ENCODE results near the gene LYPLA2. TPM values are rescaled to one million over a fixed set of nuclear protein-coding genes. Genes with fewer than 3 reads are reported as not detected.

Gene LYPLA2
- total and polyA plus RNA-seq, 4 experiments from 2014 or later = 52.6 to 151 (median 83.0) TPM

DNA sequence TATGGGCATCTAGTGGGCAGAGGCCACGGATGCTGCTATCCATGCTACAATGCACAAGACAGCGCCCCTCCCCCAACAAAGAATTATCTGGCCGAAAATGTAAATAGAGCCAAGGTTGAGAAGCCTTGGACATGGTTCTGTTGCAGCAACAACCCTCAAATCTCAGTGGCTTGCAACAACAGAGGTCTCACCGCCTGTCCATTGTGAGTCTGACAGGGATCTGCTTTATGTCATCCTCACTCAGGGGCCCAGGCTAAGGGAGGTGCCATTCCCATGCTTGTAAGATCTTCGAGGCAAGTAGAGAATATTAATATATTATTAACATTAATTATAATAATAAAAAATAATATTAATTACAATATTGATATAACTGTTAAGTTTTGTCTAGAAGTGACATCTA, 22.2 kb upstream of the LYPLA2 start:
- POLR2A ChIA-PET (ENCODE audit: partially characterized antibody) = no interaction called here
- Mint-ChIP-seq H3K27ac (no peak overlapping the region), H3K4me3 (no peak overlapping the region), H3K9me3 (no peaks in the 10 kb centered on the region), H3K27me3 (no peaks in the 10 kb centered on the region), H3K36me3 (peaks cover 0 to 11% of the 10 kb centered on the region in 2 donors), H3K4me1 (peaks cover 3 to 9% (median 4%) of the 10 kb centered on the region in 4 donors)
- intact Hi-C loops (cut with micrococcal nuclease) = no loop called here
- CTCF ChIA-PET (ENCODE audit: partially characterized antibody) = interaction anchor here (0.5 kb wide), 1 partner anchor 123 kb away, joined by 4 read pairs; no protein-coding TSS in a partner anchor
- Histone ChIP-seq H3K4me3 (ENCODE audit: low read length in 2 of 2) (no peak overlapping the region), H3K4me1 (ENCODE audit: insufficient read depth, low read length) (peaks cover 3% of the 10 kb centered on the region), H3K9me3 (ENCODE audit: control insufficient read depth in 1 of 2, low read length in 2 of 2) (no peaks in the 10 kb centered on the region), H3K27ac (ENCODE audit: low read depth, low read length) (no peak overlapping the region), H3K36me3 (ENCODE audit: insufficient read depth, low read length) (peaks cover 5% of the 10 kb centered on the region), H3K27me3 (ENCODE audit: insufficient read depth, low read length) (no peaks in the 10 kb centered on the region)
- DNase-seq = no peak

DNA sequence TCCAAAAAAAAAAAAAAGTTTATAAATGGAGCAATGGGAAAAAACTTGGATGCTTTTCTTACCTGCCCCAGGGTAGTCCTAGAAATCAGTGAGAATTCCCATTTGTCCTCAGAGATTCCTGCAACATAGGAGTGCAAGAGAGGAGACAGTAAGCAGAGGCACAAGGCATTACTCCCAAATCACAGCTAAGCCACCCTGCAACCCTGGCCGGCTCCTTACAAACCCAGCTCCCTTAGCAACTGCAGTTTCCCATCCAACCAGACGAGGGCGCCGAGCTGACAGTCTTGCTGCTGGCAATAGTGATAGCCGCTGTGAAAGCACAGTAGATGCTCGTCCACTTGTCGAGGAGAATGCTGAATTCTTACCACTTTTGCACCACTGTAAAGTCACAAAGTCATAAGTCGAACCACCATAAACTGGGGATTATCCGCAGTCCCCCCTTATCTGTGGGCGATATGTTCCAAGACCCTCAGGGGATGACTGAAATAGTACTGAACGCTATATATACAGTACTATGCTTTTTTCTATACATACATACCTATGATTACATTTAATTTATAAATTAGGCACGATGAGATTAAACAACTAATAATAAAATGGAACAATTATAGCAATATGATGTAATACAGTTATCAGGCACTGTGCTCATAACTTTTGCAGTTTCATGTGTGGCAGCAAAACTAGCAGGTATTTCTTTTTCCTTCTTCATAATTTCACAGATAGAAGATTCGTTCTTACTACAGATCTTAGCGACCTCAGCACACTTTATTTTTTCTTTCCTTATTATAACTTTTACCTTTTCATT, 18.7 kb upstream of the LYPLA2 start:
- Histone ChIP-seq H3K27me3 (ENCODE audit: insufficient read depth, low read length) (no peaks in the 10 kb centered on the region), H3K36me3 (ENCODE audit: insufficient read depth, low read length) (no peaks in the 10 kb centered on the region), H3K4me3 (ENCODE audit: low read length in 2 of 2) (no peak overlapping the region), H3K27ac (ENCODE audit: low read depth, low read length) (no peak overlapping the region), H3K4me1 (ENCODE audit: insufficient read depth, low read length) (peaks cover 6% of the 10 kb centered on the region), H3K9me3 (ENCODE audit: control insufficient read depth in 1 of 2, low read length in 2 of 2) (no peaks in the 10 kb centered on the region)
- Mint-ChIP-seq H3K4me1 (peaks cover 3 to 10% (median 5%) of the 10 kb centered on the region in 4 donors), H3K9me3 (no peaks in the 10 kb centered on the region), H3K4me3 (peak overlapping the region in 3 of 8 donors; percentile 24 to 60 (median 55)), H3K27ac (peak overlapping the region in 1 of 7 donors; percentile 31), H3K27me3 (no peaks in the 10 kb centered on the region), H3K36me3 (peaks cover 0 to 6% of the 10 kb centered on the region in 2 donors)
- POLR2A ChIA-PET (ENCODE audit: partially characterized antibody) = interaction anchor here (0.6 to 1.3 kb wide), 7 partner anchors 8 to 144 kb away, joined by 3 to 5 read pairs (median 3); partner anchors contain the start of genes CNR2, GALE and LYPLA2
- intact Hi-C loops (cut with micrococcal nuclease) = loop anchor here (1.0 kb wide), 2 partner anchors 96 to 144 kb away; partner anchors contain the start of gene FUCA1
- peak; percentile 72 to 85 (median 77) for DNase-seq
- CTCF ChIA-PET (ENCODE audit: partially characterized antibody) = interaction anchor here (0.6 to 2.6 kb wide), 36 partner anchors 10 to 340 kb away, joined by 3 to 31 read pairs (median 4); partner anchors contain the start of genes ELOA, FUCA1, LYPLA2 and MYOM3

DNA sequence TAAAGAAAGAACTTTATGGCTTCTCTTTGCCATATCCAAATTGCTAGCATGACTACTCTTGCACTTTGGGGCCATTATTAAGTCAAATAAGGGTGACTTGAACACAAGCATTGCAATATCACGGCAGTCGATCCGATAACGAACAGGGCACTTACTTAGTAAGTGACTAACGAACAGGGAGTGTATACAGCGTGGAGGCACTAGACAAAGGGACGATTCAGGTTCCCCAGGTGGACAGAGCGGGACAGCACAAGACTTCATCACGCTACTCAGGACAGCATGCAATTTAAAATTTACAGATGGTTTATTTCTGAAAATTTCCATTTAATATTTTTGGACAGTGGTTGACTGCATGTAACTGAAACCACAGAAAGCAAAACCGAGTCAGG, 18.1 kb upstream of the LYPLA2 start:
- H3K27ac ChIP-seq (ENCODE audit: low read depth, low read length) = no peak overlapping the region
- intact Hi-C loops (cut with micrococcal nuclease) = loop anchor here (1.0 kb wide), 2 partner anchors 95 to 143 kb away; partner anchors contain the start of gene FUCA1
- no peaks in the 10 kb centered on the region for H3K9me3 Mint-ChIP-seq
- CTCF ChIA-PET (ENCODE audit: partially characterized antibody) = no interaction called here
- H3K4me3 Mint-ChIP-seq = peak overlapping the region in 1 of 8 donors; percentile 67
- no peaks in the 10 kb centered on the region for H3K27me3 ChIP-seq (ENCODE audit: insufficient read depth, low read length)
- no peak for DNase-seq
- H3K9me3 ChIP-seq (ENCODE audit: control insufficient read depth in 1 of 2, low read length in 2 of 2) = no peaks in the 10 kb centered on the region
- no peak overlapping the region for H3K4me3 ChIP-seq (ENCODE audit: low read length in 2 of 2)
- H3K36me3 ChIP-seq (ENCODE audit: insufficient read depth, low read length) = no peaks in the 10 kb centered on the region
- H3K4me1 Mint-ChIP-seq = peaks cover 5 to 14% (median 7%) of the 10 kb centered on the region in 4 donors
- POLR2A ChIA-PET (ENCODE audit: partially characterized antibody) = no interaction called here
- H3K27me3 Mint-ChIP-seq = no peaks in the 10 kb centered on the region
- H3K27ac Mint-ChIP-seq = no peak overlapping the region
- H3K4me1 ChIP-seq (ENCODE audit: insufficient read depth, low read length) = peaks cover 11% of the 10 kb centered on the region
- peaks cover 0 to 7% of the 10 kb centered on the region in 2 donors for H3K36me3 Mint-ChIP-seq

DNA sequence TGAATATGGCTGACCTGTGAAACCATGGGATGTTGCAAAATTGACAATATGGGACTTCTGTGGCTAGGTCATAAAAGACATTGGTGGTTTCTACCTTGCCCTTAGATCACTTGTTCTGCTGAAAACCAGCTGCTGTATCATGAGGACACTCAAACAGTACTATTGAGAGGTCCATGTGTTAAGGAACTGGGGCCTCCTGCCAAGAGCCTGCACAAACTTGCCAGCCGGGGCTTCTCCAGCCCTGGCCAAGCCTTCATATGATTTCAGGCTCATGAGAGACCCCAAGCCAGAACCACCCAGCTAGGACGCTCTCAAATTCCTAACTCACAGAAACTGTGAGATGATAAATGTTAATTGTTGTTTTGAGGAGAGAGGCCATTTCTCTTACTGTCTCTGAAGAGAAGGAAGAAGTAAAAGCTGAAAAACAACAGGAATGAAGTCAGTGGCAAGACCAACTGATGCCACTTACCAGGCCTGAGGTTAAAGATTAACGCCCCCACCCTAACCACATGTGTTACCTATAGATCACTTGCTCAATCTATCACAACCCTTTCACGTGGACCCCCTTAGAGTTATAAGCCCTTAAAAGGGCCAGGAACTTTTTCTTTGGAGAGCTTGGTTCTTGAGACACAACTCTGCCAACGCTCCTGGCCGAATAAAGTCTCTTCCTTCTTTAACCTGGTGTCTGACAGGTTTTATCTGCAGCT, 16.6 kb upstream of the LYPLA2 start:
- Histone ChIP-seq H3K27me3 (ENCODE audit: insufficient read depth, low read length) (no peaks in the 10 kb centered on the region), H3K36me3 (ENCODE audit: insufficient read depth, low read length) (no peaks in the 10 kb centered on the region), H3K9me3 (ENCODE audit: control insufficient read depth in 1 of 2, low read length in 2 of 2) (no peaks in the 10 kb centered on the region), H3K4me1 (ENCODE audit: insufficient read depth, low read length) (peaks cover 19% of the 10 kb centered on the region), H3K27ac (ENCODE audit: low read depth, low read length) (no peak overlapping the region), H3K4me3 (ENCODE audit: low read length in 2 of 2) (no peak overlapping the region)
- Mint-ChIP-seq H3K4me3 (no peak overlapping the region), H3K4me1 (peaks cover 8 to 26% (median 14%) of the 10 kb centered on the region in 4 donors), H3K9me3 (no peaks in the 10 kb centered on the region), H3K27me3 (no peaks in the 10 kb centered on the region), H3K27ac (peak overlapping the region in 4 of 7 donors; percentile 12 to 57 (median 32)), H3K36me3 (peaks cover 0 to 12% of the 10 kb centered on the region in 2 donors)
- POLR2A ChIA-PET (ENCODE audit: partially characterized antibody) = interaction anchor here (1.5 to 8.6 kb wide), 3 partner anchors 17 to 83 kb away, joined by 3 to 70 read pairs (median 3); partner anchors contain the start of genes GALE, LYPLA2 and RPL11
- CTCF ChIA-PET (ENCODE audit: partially characterized antibody) = interaction anchor here (0.6 to 1.5 kb wide), 6 partner anchors 12 to 142 kb away, joined by 3 to 4 read pairs (median 4); partner anchors contain the start of gene LYPLA2
- DNase-seq = no peak
- intact Hi-C loops (cut with micrococcal nuclease) = no loop called here

DNA sequence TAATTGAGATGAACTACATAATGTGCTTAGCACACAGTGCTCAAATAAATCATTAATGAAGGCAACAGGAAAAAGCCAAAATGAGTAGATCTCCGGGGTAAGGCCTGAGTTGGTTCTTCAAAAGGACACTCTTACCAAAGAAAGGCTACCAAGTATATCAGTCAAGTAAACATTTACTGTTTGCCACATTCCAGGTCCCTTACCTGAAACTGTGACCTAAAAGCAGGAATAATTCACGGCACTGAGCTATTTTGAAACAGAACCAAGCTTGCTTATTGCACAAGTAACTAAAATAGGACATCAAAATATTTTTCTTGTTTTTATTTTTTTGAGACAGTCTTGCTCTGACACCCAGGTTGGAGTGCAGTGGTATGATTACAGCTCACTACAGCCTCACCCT, 14.7 kb upstream of the LYPLA2 start:
- H3K9me3 ChIP-seq (ENCODE audit: control insufficient read depth in 1 of 2, low read length in 2 of 2) = no peaks in the 10 kb centered on the region
- H3K27me3 Mint-ChIP-seq = no peaks in the 10 kb centered on the region
- H3K4me3 Mint-ChIP-seq = peak overlapping the region in 2 of 8 donors; percentile 30 to 35
- H3K4me1 Mint-ChIP-seq = peaks cover 18 to 37% (median 24%) of the 10 kb centered on the region in 4 donors
- POLR2A ChIA-PET (ENCODE audit: partially characterized antibody) = interaction anchor here (0.6 to 8.6 kb wide), 3 partner anchors 15 to 177 kb away, joined by 6 to 70 read pairs (median 64); partner anchors contain the start of genes GALE and LYPLA2
- no peaks in the 10 kb centered on the region for H3K9me3 Mint-ChIP-seq
- peak overlapping the region in 2 of 7 donors; percentile 31 to 89 for H3K27ac Mint-ChIP-seq
- H3K27ac ChIP-seq (ENCODE audit: low read depth, low read length) = no peak overlapping the region
- H3K4me1 ChIP-seq (ENCODE audit: insufficient read depth, low read length) = peaks cover 29% of the 10 kb centered on the region
- H3K4me3 ChIP-seq (ENCODE audit: low read length in 2 of 2) = no peak overlapping the region
- H3K27me3 ChIP-seq (ENCODE audit: insufficient read depth, low read length) = no peaks in the 10 kb centered on the region
- H3K36me3 ChIP-seq (ENCODE audit: insufficient read depth, low read length) = no peaks in the 10 kb centered on the region
- no peak for DNase-seq
- intact Hi-C loops (cut with micrococcal nuclease) = loop anchor here (5.0 kb wide), 1 partner anchor 34 kb away; the partner anchor contains the start of gene ELOA
- CTCF ChIA-PET (ENCODE audit: partially characterized antibody) = interaction anchor here (0.9 to 1.7 kb wide), 5 partner anchors 10 to 34 kb away, joined by 3 to 4 read pairs (median 4); partner anchors contain the start of gene LYPLA2
- H3K36me3 Mint-ChIP-seq = peaks cover 5 to 23% of the 10 kb centered on the region in 2 donors

DNA sequence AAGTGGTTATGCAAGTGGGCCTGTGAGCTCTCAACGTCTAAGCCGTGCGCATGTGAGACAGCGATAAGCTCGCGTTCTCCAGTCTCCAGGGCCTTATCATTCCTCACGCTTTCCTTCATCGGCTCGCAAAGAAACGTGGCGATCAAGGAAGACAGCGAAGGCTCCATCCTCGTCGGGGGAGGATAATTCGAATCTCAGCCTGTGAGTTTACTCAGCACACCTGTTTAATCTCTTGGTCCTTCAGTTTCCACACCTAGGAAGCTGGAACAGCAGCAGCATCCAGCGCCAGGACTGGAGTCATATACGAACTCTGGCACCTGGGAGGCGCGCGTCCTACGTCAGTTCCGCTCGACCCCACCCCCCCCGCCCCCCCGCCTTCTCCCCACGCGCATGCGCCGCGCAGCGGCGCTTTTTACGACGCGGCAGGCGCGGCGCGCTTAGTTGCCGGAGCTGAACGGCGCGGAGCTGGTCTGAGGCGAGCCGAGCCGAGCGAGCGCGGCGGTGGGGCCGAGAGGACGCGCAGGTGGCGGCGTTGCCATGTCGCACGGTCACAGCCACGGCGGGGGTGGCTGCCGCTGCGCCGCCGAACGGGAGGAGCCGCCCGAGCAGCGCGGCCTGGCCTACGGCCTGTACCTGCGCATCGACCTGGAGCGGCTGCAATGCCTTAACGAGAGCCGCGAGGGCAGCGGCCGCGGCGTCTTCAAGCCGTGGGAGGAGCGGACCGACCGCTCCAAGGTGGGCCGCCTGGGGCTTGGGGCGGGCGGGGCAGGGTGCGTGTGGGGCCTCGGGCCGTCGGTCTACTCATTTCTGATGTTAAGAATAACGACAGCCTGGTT, 12.7 kb upstream of the LYPLA2 start, which contains the start of gene PITHD1:
PITHD1 (plus strand) TSS at position 440 of the 836 bp plus-strand sequence; CDS start at position 538, 98 bp downstream.
- peak within 1 kb of the TSS; percentile 90 to 96 (median 94) for H3K4me3 Mint-ChIP-seq
- H3K27me3 Mint-ChIP-seq = no peaks in the 10 kb centered on the region
- peaks cover 11 to 28% of the 10 kb centered on the region in 2 donors for H3K36me3 Mint-ChIP-seq
- Histone ChIP-seq H3K36me3 (ENCODE audit: insufficient read depth, low read length) (peaks cover 5% of the 10 kb centered on the region), H3K9me3 (ENCODE audit: control insufficient read depth in 1 of 2, low read length in 2 of 2) (no peaks in the 10 kb centered on the region), H3K27me3 (ENCODE audit: insufficient read depth, low read length) (no peaks in the 10 kb centered on the region), H3K27ac (ENCODE audit: low read depth, low read length) (peak within 1 kb of the TSS; percentile 81), H3K4me3 (ENCODE audit: low read length in 2 of 2) (peak within 1 kb of the TSS; percentile 88 to 97), H3K4me1 (ENCODE audit: insufficient read depth, low read length) (peaks cover 26% of the 10 kb centered on the region)
- intact Hi-C loops (cut with micrococcal nuclease) = loop anchor here (1.0 to 5.0 kb wide), 4 partner anchors 13 to 181 kb away; partner anchors contain the start of genes ELOA, GALE, LYPLA2 and PNRC2
- peaks cover 19 to 39% (median 27%) of the 10 kb centered on the region in 4 donors for H3K4me1 Mint-ChIP-seq
- CTCF ChIA-PET (ENCODE audit: partially characterized antibody) = interaction anchor here (0.7 to 2.9 kb wide), 4 partner anchors 20 to 78 kb away, joined by 3 to 11 read pairs (median 3); no protein-coding TSS in a partner anchor
- H3K9me3 Mint-ChIP-seq = no peaks in the 10 kb centered on the region
- POLR2A ChIA-PET (ENCODE audit: partially characterized antibody) = interaction anchor here (0.6 to 8.6 kb wide), 12 partner anchors 9 to 356 kb away, joined by 3 to 70 read pairs (median 4); partner anchors contain the start of genes ELOA, GALE, HMGCL and LYPLA2
- DNase-seq = peak; percentile 80 to 87 (median 85)
- peak within 1 kb of the TSS; percentile 89 to 99 (median 98) for H3K27ac Mint-ChIP-seq

Measured in CD4-positive, alpha-beta memory T cell (primary cell).